GM18517 (cell line): ENCODE data around the gene GDF15.

Experiments used
- ATAC-seq: cut with Tn5 transposase; IDR thresholded peaks from one replicate; pipeline ENCODE4 v1.9.1; 2021; ENCODE audit warnings: mild to moderate bottlenecking, moderate library complexity; ENCODE audit not compliant: unreplicated experiment

GDF15 gene

DNA sequence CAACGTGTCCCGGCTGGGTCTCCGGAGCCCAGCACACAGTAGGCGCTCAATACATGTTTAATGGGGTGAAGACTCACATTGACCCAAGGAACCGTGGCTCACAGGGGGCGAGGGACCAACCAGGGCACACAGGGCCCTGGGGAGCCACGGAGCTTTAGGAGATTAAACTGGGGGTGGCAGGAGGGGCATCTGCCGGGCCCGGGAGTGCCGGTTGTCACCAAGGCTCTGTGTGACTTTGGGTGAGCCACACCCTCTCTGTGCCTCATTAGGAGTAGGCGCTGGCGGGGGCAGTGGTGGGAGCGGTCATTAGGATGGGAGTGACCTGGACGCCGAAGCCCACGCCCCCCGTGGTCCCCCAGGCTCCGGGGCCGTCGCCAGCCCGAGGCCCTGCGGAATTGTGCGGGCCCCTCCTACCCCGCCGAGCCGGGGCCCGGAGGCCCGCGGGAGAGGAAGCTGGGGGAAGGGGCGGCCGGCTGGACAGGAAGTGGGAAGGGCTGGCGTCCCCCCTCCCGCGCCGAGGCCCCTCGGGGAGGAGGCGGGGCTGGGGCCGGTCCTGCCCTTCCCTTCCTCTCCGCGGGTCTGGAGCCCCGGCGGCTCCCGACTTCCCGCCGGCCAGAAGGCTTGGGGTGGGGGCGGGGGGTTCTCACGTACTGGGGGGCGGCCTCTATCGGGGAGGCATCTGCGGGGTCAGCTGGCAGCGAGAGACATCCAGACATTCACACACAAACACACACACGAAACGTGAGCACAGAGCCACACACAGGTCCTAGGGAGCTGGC is 31.5 kb downstream of the GDF15 start:
- no peak for ATAC-seq

- no peak for ATAC-seq
These were observed 32.1 kb downstream of the GDF15 start for GRCh38 chr19:18418029-18418482.

DNA sequence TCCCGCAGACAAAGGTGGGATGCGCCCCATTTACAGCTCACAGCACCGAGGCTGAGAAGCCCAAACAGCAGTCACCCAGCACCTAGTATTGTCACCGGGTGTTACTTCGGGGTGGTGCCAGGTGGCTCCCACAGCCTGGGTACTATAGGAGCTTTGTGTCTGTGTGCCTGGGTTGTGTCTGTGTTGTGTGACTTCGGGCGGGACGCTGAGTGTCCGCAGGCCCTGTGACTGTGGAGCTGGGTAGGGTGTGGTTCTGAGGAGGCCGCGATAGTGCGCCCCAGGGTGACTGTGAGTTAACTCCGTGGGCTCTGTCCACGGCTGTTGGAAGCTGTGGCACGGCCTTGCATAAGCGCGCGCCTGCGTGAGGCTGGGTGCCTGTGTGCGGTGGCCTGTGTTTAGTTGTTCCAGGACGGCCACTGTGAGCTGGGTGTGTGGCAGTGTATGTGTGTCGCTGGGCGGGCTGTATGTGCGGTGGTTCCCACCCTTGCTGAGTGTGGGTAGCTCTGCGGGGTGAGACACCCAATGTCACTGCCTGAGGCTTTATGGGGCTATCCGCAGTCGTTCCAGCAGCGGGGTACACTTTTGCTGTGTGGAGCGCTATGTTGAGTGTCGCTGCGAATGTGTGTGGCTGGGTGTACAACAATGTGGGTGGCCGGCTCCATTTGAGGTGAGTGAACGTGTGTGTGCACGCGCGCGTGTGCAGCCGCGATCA is 32.7 kb downstream of the GDF15 start:
- ATAC-seq = no peak

DNA sequence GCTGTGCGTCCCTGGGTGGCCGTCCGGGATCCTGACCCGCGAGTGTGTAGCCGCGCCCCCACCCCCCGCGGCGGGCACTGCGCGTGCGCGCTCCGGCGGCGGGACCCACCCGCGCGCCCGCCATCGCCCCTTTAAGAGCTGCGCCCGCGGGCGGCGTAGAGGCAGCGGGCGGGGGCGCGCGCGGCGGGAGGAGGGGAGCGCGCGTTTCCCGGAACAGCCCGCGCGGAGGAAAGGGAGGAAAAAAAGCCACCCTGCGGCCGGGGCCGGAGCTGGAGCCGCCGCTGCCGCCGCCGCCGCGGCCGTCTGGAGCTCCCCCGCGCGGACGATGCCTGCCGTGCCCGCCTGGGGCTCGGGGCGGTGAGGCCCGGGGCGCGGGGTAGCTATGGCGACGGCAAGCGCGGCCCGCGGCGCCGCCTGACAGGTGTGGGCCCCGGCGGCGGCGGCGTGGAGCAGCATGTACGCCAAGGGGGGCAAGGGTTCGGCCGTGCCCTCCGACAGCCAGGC is 33.3 kb downstream of the GDF15 start, which contains the start of gene SSBP4:
Gene SSBP4, plus strand, starts transcription at position 204 of the 504 bp plus-strand sequence. Its CDS starts 251 bp downstream, at position 455.
- ATAC-seq = peak; percentile 47

- ATAC-seq = no peak
These were observed 33.9 kb downstream of the GDF15 start for GRCh38 chr19:18419699-18420460.

GRCh38 chr19:18420930-18421329 is 35.0 kb downstream of the GDF15 start:
- ATAC-seq = no peak

GRCh38 chr19:18421371-18421959 is 35.5 kb downstream of the GDF15 start:
- ATAC-seq = no peak

GRCh38 chr19:18422530-18423191 is 36.7 kb downstream of the GDF15 start:
- no peak for ATAC-seq

DNA sequence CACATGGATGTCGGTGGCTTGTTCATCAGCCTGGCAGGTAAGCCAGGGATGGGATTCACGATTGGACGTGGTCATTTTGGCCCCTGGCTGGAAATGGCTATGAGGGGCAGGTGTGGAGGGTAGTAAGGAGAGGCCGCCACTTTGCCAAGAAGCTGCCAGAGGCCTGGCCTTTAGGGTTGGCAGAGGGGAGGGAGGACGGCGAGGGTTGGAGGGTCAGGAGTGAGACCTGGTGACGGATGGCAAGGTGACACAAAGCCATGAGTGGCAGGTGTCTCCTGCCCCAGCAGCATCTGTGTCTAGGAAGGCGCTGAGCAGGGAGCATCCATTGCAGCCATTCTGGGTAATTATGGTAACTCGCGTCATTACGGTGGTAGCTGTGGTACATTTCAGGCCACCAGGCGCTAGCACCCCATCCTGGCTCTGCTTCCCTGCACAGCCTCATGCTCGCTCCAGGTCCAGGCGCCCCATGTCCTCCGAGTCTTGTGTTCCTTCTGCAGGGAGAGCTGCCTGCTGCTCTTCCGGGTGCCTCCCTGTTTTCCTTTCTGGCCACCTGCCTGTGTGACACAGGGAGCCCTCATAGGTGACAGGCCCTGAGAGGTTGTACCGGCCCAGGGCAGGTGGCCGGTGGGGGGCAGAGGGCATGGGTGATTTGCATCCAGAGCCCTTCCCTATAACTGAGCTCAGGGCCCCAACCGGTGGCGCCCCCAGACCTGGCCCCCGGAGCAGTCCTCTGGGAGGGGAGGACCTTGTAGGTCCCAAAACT is 37.5 kb downstream of the GDF15 start:
- no peak for ATAC-seq

DNA sequence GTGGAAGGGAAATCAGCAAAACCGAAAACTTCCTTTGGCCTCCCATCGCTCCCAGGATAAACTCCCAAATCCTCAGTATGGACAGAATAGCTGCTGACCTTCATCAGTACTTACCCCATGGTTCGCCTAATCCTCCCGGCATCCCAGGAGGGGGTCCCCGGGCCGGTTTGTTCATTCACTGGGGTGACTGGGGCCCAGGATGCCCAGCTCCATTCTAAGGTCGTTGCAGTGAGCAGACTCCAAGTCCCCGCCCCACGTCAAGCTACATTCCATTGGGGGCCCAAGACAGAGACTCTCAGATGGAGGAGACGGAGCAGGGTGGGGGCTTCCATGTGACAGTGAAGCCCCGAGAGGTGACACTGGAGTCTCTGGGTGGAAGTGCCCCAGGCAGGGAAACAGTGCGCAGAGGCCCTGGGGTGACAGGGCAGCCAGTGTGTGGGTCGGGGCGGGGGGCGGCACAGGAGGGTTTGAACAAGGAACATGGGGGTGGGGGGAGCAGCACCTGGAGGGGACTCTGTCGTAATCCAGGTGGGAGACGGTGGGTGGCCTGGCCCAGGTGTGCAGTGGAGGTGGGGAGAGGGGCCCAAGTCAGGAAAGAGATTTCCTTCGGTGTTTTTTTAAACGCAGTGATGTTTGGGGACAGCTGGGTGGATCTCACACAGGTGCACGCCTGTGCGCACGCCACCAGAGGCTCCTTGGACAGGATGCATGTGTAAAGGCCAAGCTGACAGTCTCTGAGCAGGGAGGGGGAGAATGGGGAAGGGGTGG is 38.3 kb downstream of the GDF15 start:
- ATAC-seq = no peak

DNA sequence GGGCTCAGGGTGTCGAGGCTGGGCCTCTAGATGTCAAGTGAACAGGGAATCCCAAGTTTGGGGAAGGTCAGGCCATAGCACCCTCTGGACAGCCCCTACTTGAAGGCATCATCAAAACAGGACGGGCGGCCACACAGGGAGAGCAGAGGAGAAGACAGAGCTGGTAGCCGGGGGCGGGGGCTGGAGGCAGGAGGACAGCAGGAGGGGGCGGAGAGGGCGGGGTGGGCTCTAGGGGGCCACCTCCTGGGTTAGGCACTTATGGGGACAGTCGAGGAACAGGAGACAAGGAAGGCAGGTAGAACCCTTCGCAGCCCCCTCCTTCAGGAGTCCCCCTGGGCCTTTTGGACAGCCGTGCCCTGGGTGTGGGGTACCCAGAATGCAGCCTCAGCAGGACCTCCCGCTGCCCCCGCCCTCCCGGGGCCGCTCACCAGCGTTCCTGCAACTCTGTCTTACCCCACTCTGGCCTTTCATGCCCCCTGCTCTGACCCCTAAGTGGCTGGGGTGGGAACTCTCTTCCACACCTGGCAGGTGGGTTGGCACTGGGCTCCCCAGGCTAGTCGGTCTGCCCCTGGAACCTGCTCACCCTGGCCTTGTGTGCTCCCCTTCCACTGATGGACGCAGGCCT is 39.0 kb downstream of the GDF15 start:
- ATAC-seq = no peak

DNA sequence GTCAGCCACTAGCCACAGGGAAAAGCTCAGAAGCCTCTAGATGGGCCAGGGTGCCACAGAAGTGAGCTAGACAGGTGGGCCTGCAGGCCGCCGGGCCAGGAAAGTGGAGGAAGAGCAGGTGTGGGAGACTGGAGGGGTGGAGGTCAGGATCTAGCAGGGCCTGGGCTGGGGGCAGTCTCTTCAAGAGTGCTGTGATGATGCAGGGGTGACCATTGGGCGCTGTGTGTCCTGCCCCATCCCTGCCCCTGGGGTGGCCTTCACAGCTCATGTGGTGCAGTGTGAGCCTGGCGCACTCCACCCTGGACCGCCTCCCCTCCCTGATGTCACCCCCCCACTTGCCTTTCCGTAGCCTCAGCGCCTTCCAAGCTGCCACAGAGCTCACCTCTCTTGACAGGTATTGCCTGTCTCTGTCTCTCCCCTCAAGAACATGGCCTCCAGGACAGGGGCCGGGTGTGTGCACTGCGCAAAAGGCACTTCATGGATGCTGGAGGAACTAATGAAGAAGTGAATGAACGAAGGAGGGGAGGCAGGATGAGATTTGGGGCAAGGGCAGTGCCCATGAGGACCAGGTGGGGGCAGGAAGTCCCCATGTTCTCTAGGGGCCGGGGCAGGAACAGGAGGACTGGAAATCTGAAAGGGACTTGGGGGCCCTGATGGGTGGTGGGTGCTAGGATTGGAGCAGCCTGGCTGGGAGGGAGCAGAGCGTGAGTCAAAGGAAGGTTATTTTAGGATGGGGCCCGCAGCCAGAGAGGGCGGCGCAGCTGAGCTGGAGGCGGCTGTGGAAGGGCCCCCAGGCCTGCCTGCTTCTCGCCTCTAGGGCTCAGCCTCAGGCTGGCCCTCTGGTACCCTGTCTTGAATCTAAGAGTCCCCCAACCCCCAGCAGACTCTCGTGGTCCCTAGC is 39.8 kb downstream of the GDF15 start:
- no peak for ATAC-seq

- no peak for ATAC-seq
These were observed 40.4 kb downstream of the GDF15 start for GRCh38 chr19:18426416-18426767.

DNA sequence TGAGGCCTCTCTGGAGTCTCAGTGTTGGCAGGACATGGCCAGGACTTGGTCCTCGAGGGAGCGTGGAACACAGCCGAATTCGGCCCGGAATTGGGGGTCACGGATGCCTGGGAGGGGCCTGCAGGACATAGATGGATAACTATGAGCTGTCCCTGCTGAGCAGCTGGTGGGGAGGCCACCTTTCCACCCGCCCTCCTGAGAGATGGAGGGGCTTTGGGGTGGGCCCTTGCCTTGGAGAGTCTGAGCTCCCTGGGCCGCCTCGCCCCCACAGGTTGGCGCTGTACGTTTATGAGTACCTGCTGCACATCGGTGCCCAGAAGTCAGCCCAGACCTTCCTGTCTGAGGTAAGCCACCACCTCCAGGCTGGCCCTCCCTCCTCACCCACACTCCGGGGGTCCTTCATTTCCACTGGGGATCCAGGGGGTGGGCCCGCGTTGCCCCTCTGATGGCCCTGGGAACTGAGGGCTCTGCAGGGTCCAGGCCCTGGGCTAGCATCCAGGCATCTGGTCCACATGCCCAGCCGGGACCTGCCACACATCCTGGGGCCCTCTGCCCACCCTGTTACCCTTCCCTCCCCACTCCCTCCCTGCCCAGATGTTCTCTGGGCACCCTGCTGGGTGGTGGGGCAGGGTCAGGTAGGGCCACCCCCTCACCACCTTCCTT is 41.3 kb downstream of the GDF15 start:
- no peak for ATAC-seq

GRCh38 chr19:18427743-18428113 is 41.8 kb downstream of the GDF15 start:
- no peak for ATAC-seq

DNA sequence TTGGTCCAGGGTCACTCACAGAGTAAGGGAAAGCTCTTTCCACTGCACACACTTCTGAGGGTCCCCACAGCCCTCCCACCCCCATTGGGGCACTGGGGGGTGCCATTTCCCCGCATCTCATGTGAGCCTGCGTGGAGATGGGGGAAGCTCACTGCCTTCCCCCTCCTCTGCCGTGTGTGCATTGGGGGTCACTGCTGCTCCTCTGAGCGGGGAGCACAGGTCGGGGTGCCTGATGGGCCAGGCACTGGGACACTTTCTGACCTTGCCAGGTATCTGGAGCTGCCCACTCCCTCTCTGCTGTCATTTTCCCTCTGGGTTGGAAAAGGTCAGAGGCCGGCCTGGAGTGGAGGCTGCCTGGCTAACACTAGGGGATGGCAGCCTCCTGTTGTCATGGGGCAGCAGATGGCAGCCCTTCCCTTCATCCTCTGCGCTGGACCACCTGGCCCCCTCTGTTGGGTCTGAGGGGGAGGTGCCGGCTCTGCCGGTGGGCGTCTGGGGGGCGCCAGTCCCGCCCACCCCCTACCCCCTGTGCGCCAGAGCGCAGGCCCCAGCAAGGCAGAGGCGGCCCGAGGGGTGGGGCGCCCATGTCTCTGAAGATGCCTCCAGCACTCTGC is 42.3 kb downstream of the GDF15 start:
- no peak for ATAC-seq
